Measurements from ENCODE around the gene KRT85. TPM values are rescaled to one million over a fixed set of nuclear protein-coding genes. Genes with fewer than 3 reads are reported as not detected.

Gene KRT85
- total and polyA plus RNA-seq, 3 donors from 2014 or later = 0.71 to 1.5 (median 0.74) TPM

DNA sequence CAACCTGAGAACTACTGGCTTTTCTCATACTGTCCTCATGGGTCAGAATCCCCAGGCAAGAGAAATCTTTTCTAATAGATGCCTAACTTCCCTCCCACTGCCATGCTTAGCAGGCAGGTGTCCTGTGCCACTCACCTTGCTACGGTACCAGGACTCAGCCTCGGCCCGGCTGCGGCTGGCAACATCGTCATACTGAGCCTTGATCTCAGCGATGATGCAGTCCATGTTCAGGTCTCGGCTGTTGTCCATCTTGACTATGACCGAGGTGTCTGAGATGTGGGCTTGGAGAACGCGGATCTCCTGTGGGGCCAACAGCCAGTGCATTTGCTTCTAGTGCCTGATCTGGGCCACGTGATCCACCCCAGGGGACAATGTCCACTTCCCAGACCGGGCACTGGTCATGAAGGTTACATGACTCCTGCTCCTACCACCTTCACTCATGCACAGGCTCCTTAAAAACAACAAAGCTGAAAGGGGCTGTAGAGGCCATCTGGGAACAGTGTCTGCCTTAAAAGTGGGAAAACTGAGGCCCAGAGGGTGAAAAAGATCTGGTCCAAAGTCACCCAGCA, 4.1 kb downstream of the KRT85 start:
- intact Hi-C loops (cut with DNase I; ENCODE audit: low total_unique reads) = no loop called here
- no peak overlapping the region for H3K4me3 ChIP-seq
- no peak overlapping the region for H3K27ac ChIP-seq
- H3K27me3 ChIP-seq = no peaks in the 10 kb centered on the region
- TF ChIP-seq, protein P1, sequence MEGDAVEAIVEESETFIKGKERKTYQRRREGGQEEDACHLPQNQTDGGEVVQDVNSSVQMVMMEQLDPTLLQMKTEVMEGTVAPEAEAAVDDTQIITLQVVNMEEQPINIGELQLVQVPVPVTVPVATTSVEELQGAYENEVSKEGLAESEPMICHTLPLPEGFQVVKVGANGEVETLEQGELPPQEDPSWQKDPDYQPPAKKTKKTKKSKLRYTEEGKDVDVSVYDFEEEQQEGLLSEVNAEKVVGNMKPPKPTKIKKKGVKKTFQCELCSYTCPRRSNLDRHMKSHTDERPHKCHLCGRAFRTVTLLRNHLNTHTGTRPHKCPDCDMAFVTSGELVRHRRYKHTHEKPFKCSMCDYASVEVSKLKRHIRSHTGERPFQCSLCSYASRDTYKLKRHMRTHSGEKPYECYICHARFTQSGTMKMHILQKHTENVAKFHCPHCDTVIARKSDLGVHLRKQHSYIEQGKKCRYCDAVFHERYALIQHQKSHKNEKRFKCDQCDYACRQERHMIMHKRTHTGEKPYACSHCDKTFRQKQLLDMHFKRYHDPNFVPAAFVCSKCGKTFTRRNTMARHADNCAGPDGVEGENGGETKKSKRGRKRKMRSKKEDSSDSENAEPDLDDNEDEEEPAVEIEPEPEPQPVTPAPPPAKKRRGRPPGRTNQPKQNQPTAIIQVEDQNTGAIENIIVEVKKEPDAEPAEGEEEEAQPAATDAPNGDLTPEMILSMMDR (IDR thresholded peaks at IDR 0.05) = no peak
- TF ChIP-seq POLR2A (IDR thresholded peaks at IDR 0.05) = no peak
- DNase-seq = no peak
- no peaks in the 10 kb centered on the region for H3K4me1 ChIP-seq
- H3K9me3 ChIP-seq = no peaks in the 10 kb centered on the region
- H3K36me3 ChIP-seq (ENCODE audit: low read depth, missing control alignments) = no peaks in the 10 kb centered on the region
- WGBS, 2 donors = 96 to 100% methylated on average over 4 to 12 of the region's 12 CpGs

DNA sequence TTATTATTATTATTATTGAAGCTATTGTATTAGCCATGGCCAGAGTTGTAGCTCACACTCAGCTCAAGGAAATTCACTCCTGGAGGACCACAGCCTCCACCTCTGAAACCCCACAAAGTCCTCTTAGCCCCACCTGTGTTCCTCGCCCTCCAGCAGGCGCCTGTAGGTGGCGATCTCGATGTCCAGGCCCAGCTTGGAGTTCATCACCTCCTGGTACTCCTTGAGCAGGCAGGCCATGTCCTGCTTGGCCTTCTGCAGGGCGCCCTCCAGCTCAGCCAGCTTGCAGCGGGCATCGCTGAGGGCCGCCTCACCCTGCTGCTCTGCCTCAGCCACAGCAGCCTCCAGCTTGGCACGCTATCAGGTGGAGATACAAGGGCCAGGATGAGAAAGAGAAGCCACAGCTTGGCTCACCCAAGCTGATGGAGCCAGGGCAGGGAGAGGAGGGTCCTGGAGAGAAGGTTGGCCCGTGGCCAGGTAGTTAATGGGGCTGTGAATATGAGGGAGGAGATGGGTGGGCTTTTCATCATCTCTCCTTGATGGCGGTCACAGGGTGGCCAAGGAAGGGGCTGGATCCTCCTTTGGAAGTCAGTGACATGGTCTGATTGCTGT, 5.1 kb downstream of the KRT85 start:
- intact Hi-C loops (cut with DNase I; ENCODE audit: low total_unique reads) = no loop called here
- Histone ChIP-seq H3K9me3 (no peaks in the 10 kb centered on the region), H3K27me3 (no peaks in the 10 kb centered on the region), H3K4me3 (no peak overlapping the region), H3K27ac (no peak overlapping the region), H3K36me3 (ENCODE audit: low read depth, missing control alignments) (no peaks in the 10 kb centered on the region), H3K4me1 (no peaks in the 10 kb centered on the region)
- 86 to 93% methylated on average over 7 to 11 of the region's 11 CpGs for WGBS, 2 donors
- no peak for DNase-seq
- TF ChIP-seq, protein P1 (IDR thresholded peaks at IDR 0.05) = no peak

DNA sequence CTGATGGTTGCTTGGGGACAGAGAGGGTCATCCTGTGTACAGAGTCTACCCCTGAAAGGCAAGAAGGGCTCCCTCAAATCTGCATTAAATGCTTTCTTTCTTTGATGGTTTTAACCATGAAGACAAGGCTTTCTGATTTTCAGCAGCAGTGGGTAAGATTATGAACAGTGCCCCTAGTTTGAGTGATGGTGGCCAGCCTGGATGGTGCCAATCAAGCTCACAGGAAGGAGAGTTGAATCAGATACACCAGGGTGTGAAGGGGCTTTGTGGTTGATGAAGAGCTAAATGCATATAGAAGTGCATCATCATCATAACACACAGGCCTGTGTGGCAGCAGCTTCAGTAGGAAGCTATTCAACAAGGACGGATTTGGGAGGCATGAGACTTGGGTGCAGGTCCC, 5.7 kb downstream of the KRT85 start:
- H3K36me3 ChIP-seq (ENCODE audit: low read depth, missing control alignments) = no peaks in the 10 kb centered on the region
- DNase-seq = no peak
- H3K27ac ChIP-seq = no peak overlapping the region
- 91% methylated on average over 1 of the region's 1 CpG for WGBS, 2 donors
- H3K4me3 ChIP-seq = no peak overlapping the region
- H3K27me3 ChIP-seq = no peaks in the 10 kb centered on the region
- no peaks in the 10 kb centered on the region for H3K4me1 ChIP-seq
- TF ChIP-seq, protein P1 (IDR thresholded peaks at IDR 0.05) = no peak
- TF ChIP-seq POLR2A (IDR thresholded peaks at IDR 0.05) = no peak
- no peaks in the 10 kb centered on the region for H3K9me3 ChIP-seq
- intact Hi-C loops (cut with DNase I; ENCODE audit: low total_unique reads) = no loop called here

DNA sequence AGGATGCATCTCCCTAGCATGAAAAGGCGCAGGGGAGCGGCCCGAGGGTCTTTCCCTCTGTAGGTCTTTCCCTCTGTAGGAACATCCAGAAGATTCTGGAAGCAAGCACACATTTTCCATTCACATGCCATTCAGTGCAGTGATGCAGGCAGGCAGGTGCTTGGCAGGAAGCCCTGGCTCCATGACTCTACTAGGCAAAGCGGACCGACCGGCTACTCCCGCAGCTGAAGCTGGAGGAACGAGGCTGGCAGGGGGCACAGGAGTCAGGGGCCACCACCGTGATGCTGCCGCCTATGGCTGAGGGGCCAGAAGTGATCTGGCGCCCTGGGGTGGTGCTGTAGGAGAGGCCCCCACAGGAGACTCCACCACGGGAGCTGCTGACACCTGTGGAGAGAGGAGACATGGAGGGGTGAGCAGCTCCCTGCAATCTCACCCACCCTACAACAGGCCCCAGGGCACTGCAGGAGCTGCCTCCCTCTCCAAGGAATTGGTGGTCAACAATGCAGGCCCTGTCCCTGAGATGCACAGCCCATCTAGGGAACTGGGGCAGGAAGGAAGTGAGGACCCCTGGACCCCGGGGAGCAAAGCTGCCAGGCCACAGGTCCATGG, 6.5 kb downstream of the KRT85 start:
- H3K4me1 ChIP-seq = no peaks in the 10 kb centered on the region
- H3K9me3 ChIP-seq = no peaks in the 10 kb centered on the region
- TF ChIP-seq POLR2A (IDR thresholded peaks at IDR 0.05) = no peak
- TF ChIP-seq, protein P1 (IDR thresholded peaks at IDR 0.05) = no peak
- no peak overlapping the region for H3K4me3 ChIP-seq
- intact Hi-C loops (cut with DNase I; ENCODE audit: low total_unique reads) = no loop called here
- no peak overlapping the region for H3K27ac ChIP-seq
- H3K36me3 ChIP-seq (ENCODE audit: low read depth, missing control alignments) = no peaks in the 10 kb centered on the region
- DNase-seq = no peak
- H3K27me3 ChIP-seq = no peaks in the 10 kb centered on the region
- 93 to 94% methylated on average over 11 to 13 of the region's 13 CpGs for WGBS, 2 donors

Measured in testis (tissue), 3 donors.